Transverse colon (tissue), 4 donors: Measurements from ENCODE around the gene MEGF11.

Source experiments
- EP300 ChIP-seq: sonication (generic); formaldehyde crosslinking; IDR thresholded peaks from one replicate; pipeline ENCODE4 v1.6.1; 2017; ENCODE audit warnings: antibody characterized with exemption, low read depth
- POLR2A ChIP-seq: fragments of 450-650 bp; IDR thresholded peaks from one replicate; pipeline ENCODE4 v1.6.1; 2016; ENCODE audit warnings: antibody characterized with exemption, mild to moderate bottlenecking, moderate library complexity
- POLR2AphosphoS5 ChIP-seq, 3 donors: sonication (generic); formaldehyde crosslinking; IDR thresholded peaks; one replicate each; pipeline ENCODE4 v1.6.1; 2016; ENCODE audit warnings: antibody characterized with exemption in 3 of 3
- TF ChIP-seq, protein P1 (sequence below), 5 experiments: fragments of 200-600 bp in 3 of 5; fragments of 450-650 bp in 2 of 5; sonication (generic) in 3 of 5; IDR thresholded peaks; 1 replicate in 2 of 5; 2 replicates in 3 of 5; pipeline ENCODE4 v1.5.1; 2016 to 2017; ENCODE audit warnings: antibody characterized with exemption in 5 of 5, inconsistent platforms in 3 of 5, mild to moderate bottlenecking in 2 of 5, moderate library complexity in 1 of 5

DNA sequence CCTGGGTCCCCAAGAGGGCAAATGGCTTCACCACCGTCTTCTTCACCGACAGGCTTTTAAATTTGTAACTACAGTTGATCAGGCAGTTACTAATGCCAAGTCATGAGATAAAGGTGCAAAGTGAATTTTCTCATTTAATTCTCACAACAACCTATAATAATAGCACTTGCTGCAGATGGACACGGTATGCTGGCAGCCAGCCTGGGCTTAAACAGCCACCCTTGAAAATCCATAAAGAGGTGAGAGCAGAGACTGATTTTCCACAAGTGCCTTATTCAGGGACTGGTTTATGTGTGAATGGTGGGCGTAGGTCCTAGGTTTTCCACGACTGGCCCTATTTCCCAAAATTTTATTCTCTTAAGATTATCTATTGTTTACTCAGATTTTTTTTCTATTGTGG lies 266.4 kb downstream of the MEGF11 start:
- TF ChIP-seq, protein P1, sequence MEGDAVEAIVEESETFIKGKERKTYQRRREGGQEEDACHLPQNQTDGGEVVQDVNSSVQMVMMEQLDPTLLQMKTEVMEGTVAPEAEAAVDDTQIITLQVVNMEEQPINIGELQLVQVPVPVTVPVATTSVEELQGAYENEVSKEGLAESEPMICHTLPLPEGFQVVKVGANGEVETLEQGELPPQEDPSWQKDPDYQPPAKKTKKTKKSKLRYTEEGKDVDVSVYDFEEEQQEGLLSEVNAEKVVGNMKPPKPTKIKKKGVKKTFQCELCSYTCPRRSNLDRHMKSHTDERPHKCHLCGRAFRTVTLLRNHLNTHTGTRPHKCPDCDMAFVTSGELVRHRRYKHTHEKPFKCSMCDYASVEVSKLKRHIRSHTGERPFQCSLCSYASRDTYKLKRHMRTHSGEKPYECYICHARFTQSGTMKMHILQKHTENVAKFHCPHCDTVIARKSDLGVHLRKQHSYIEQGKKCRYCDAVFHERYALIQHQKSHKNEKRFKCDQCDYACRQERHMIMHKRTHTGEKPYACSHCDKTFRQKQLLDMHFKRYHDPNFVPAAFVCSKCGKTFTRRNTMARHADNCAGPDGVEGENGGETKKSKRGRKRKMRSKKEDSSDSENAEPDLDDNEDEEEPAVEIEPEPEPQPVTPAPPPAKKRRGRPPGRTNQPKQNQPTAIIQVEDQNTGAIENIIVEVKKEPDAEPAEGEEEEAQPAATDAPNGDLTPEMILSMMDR (IDR thresholded peaks at IDR 0.05): no peak
- TF ChIP-seq POLR2AphosphoS5 (IDR thresholded peaks at IDR 0.05) (no peak), POLR2A (no peak), EP300 (no peak)
